Measurements from ENCODE around the gene LRMDA.

Gene LRMDA

GRCh38 chr10:75801661-75802060, 370.2 kb downstream of the LRMDA start:
- no peak for DNase-seq

GRCh38 chr10:75803121-75803520, 371.7 kb downstream of the LRMDA start:
- DNase-seq, result no peak

GRCh38 chr10:75803816-75804552, 372.6 kb downstream of the LRMDA start:
- DNase-seq, result peak; percentile 36

- DNase-seq, result no peak
Observed at GRCh38 chr10:75806186-75806585, 374.8 kb downstream of the LRMDA start.

GRCh38 chr10:75807456-75807855, 376.0 kb downstream of the LRMDA start:
- no peak for DNase-seq

- DNase-seq, result no peak
Observed at GRCh38 chr10:75809003-75809402, 377.6 kb downstream of the LRMDA start.

GRCh38 chr10:75814014-75814413, 382.6 kb downstream of the LRMDA start:
- peak; percentile 42 for DNase-seq

- no peak for DNase-seq
Observed at GRCh38 chr10:75815066-75815465, 383.6 kb downstream of the LRMDA start.

- DNase-seq, result no peak
Observed at GRCh38 chr10:75817198-75817597, 385.8 kb downstream of the LRMDA start.

- DNase-seq, result no peak
Observed at GRCh38 chr10:75818552-75818951, 387.1 kb downstream of the LRMDA start.

GRCh38 chr10:75825235-75825634, 393.8 kb downstream of the LRMDA start:
- no peak for DNase-seq

- DNase-seq, result no peak
Observed at GRCh38 chr10:75825661-75826060, 394.2 kb downstream of the LRMDA start.

GRCh38 chr10:75826846-75827245, 395.4 kb downstream of the LRMDA start:
- DNase-seq, result no peak

GRCh38 chr10:75827587-75828021, 396.2 kb downstream of the LRMDA start:
- DNase-seq, result peak; percentile 56

- no peak for DNase-seq
Observed at GRCh38 chr10:75828413-75828812, 397.0 kb downstream of the LRMDA start.

- DNase-seq, result peak; percentile 47
Observed at GRCh38 chr10:75836064-75836463, 404.6 kb downstream of the LRMDA start.

- DNase-seq, result no peak
Observed at GRCh38 chr10:75838486-75838885, 407.1 kb downstream of the LRMDA start.

GRCh38 chr10:75839020-75839419, 407.6 kb downstream of the LRMDA start:
- no peak for DNase-seq

GRCh38 chr10:75841266-75841665, 409.8 kb downstream of the LRMDA start:
- DNase-seq, result no peak

- DNase-seq, result no peak
Observed at GRCh38 chr10:75845176-75845947, 413.9 kb downstream of the LRMDA start.

GRCh38 chr10:75847477-75847876, 416.1 kb downstream of the LRMDA start:
- DNase-seq, result no peak

- no peak for DNase-seq
Observed at GRCh38 chr10:75851580-75852345, 420.3 kb downstream of the LRMDA start.

GRCh38 chr10:75852851-75853484, 421.5 kb downstream of the LRMDA start:
- no peak for DNase-seq
